ENCODE data around the gene PARD6A.

Gene PARD6A

GRCh38 chr16:67707790-67708189, 47.0 kb downstream of the PARD6A start:
- no peak for ATAC-seq

GRCh38 chr16:67708368-67708771, 47.6 kb downstream of the PARD6A start:
- TF ChIP-seq ESRRG (CRISPR knock-in tag; IDR thresholded peaks at IDR 0.05), result no peak
- TF ChIP-seq ZC3H10 (CRISPR knock-in tag; IDR thresholded peaks at IDR 0.05), result no peak
- TF ChIP-seq TSHZ2 (CRISPR knock-in tag; IDR thresholded peaks at IDR 0.05), result no peak
- TF ChIP-seq PPARA (CRISPR knock-in tag; IDR thresholded peaks at IDR 0.05; ENCODE audit: borderline replicate concordance), result no peak
- TF ChIP-seq PATZ1 (CRISPR knock-in tag; IDR thresholded peaks at IDR 0.05; ENCODE audit: borderline replicate concordance), result no peak
- no peak for TF ChIP-seq OSR1 (CRISPR knock-in tag; IDR thresholded peaks at IDR 0.05)
- TF ChIP-seq ISL1 (CRISPR knock-in tag; IDR thresholded peaks at IDR 0.05), result no peak
- no peak for TF ChIP-seq ZFP30 (CRISPR knock-in tag; IDR thresholded peaks at IDR 0.05)
- no peak for TF ChIP-seq ARNTL (CRISPR knock-in tag; IDR thresholded peaks at IDR 0.05; ENCODE audit: borderline replicate concordance, low read depth)
- no peak for TF ChIP-seq ZNF565 (CRISPR knock-in tag; conservative IDR thresholded peaks at IDR 0.05; ENCODE audit: low read depth)
- TF ChIP-seq CREB5 (CRISPR knock-in tag; IDR thresholded peaks at IDR 0.05; ENCODE audit: low read depth), result no peak
- no peak for TF ChIP-seq RARB (CRISPR knock-in tag; IDR thresholded peaks at IDR 0.05)
- no peak for TF ChIP-seq CSDC2 (CRISPR knock-in tag; IDR thresholded peaks at IDR 0.05)
- TF ChIP-seq TCF4 (CRISPR knock-in tag; IDR thresholded peaks at IDR 0.05; ENCODE audit: borderline replicate concordance), result no peak
- TF ChIP-seq BACH2 (CRISPR knock-in tag; IDR thresholded peaks at IDR 0.05; ENCODE audit: borderline replicate concordance), result no peak
- TF ChIP-seq POU6F1 (CRISPR knock-in tag; IDR thresholded peaks at IDR 0.05; ENCODE audit: borderline replicate concordance, low read depth), result no peak
- TF ChIP-seq ZFP3 (CRISPR knock-in tag; IDR thresholded peaks at IDR 0.05), result no peak
- ATAC-seq, result no peak

More at GRCh38 chr16:67707790-67708189, 47.0 kb downstream of the PARD6A start:
- TF ChIP-seq GLIS3 (CRISPR knock-in tag; IDR thresholded peaks at IDR 0.05), result no peak
- TF ChIP-seq CSRNP3 (CRISPR knock-in tag; IDR thresholded peaks at IDR 0.05), result no peak
- no peak for TF ChIP-seq ESRRG (CRISPR knock-in tag; IDR thresholded peaks at IDR 0.05)
- TF ChIP-seq TCF4 (CRISPR knock-in tag; IDR thresholded peaks at IDR 0.05; ENCODE audit: borderline replicate concordance), result no peak
- TF ChIP-seq ZFP3 (CRISPR knock-in tag; IDR thresholded peaks at IDR 0.05), result no peak
- TF ChIP-seq SNAI2 (CRISPR knock-in tag; IDR thresholded peaks at IDR 0.05), result no peak
- no peak for TF ChIP-seq ARNTL (CRISPR knock-in tag; IDR thresholded peaks at IDR 0.05; ENCODE audit: borderline replicate concordance, low read depth)
- no peak for TF ChIP-seq ZC3H10 (CRISPR knock-in tag; IDR thresholded peaks at IDR 0.05)
- no peak for TF ChIP-seq TOX (CRISPR knock-in tag; IDR thresholded peaks at IDR 0.05; ENCODE audit: borderline replicate concordance)
- TF ChIP-seq CREB5 (CRISPR knock-in tag; IDR thresholded peaks at IDR 0.05; ENCODE audit: low read depth), result no peak
- TF ChIP-seq ISL1 (CRISPR knock-in tag; IDR thresholded peaks at IDR 0.05), result no peak
- TF ChIP-seq OSR1 (CRISPR knock-in tag; IDR thresholded peaks at IDR 0.05), result no peak

Data from SK-N-SH treated with all-trans-retinoic acid at 6 μM for 48 hours (cell line).